Common myeloid progenitor, CD34-positive (primary cell): ENCODE results near the gene RAP1GAP2.

Experiments
- CTCF ChIA-PET: fragments of 350-600 bp; sonication (Branson Sonifier 250); formaldehyde crosslinking; loops from one replicate; lab custom pipeline; 2021; ENCODE audit warnings: antibody characterized with exemption; lab: Charles Lee
- POLR2A ChIA-PET: fragments of 350-600 bp; sonication (Branson Sonifier 250); formaldehyde crosslinking; loops from one replicate; lab custom pipeline; 2021; ENCODE audit warnings: antibody characterized with exemption; lab: Charles Lee
- DNase-seq, 3 donors: peaks; one replicate each; pipeline versions ENCODE4 v3.0.0 to v3.0.0-alpha.2; 2013
- H3K27ac ChIP-seq, 2 experiments: 1 replicate in 1 of 2; 2 replicates in 1 of 2; pipeline ENCODE4 v1.7.0; 2013; ENCODE audit warnings: inconsistent platforms in 2 of 2, low read length in 2 of 2, mild to moderate bottlenecking in 2 of 2, low read depth in 1 of 2, moderate library complexity in 1 of 2; ENCODE audit not compliant: severe bottlenecking in 2 of 2, insufficient read depth in 1 of 2, poor library complexity in 1 of 2
- H3K27me3 ChIP-seq, 5 experiments: replicated peaks in 2 of 5; 1 replicate in 3 of 5; 2 replicates in 2 of 5; pipeline versions ENCODE4 v1.6.1 to v1.7.0; 2013; ENCODE audit warnings: low read length in 4 of 5, mild to moderate bottlenecking in 2 of 5, moderate library complexity in 2 of 5, inconsistent platforms in 1 of 5; ENCODE audit not compliant: insufficient read depth in 5 of 5, control insufficient read depth in 4 of 5
- H3K36me3 ChIP-seq, 4 experiments: 1 replicate in 2 of 4; 2 replicates in 2 of 4; pipeline versions ENCODE4 v1.6.1 to v1.7.0; 2013; ENCODE audit warnings: low read length in 3 of 4, control low read depth in 1 of 4, mild to moderate bottlenecking in 1 of 4; ENCODE audit not compliant: control insufficient read depth in 4 of 4, insufficient read depth in 4 of 4
- H3K4me1 ChIP-seq, 4 experiments: 1 replicate in 3 of 4; 2 replicates in 1 of 4; pipeline versions ENCODE4 v1.6.1 to v1.7.1; 2013; ENCODE audit warnings: low read length in 3 of 4, mild to moderate bottlenecking in 3 of 4, control low read depth in 1 of 4, inconsistent platforms in 1 of 4, moderate library complexity in 1 of 4; ENCODE audit not compliant: control insufficient read depth in 4 of 4, insufficient read depth in 4 of 4; ENCODE audit errors: control extremely low read depth in 1 of 4
- H3K4me3 ChIP-seq, 7 experiments: 1 replicate in 4 of 7; 2 replicates in 3 of 7; pipeline versions ENCODE4 v1.5.1 to v1.7.0; 2013; ENCODE audit warnings: mild to moderate bottlenecking in 7 of 7, low read length in 6 of 7, moderate library complexity in 6 of 7, inconsistent platforms in 2 of 7, low read depth in 2 of 7, control low read depth in 1 of 7; ENCODE audit not compliant: insufficient read depth in 4 of 7, control insufficient read depth in 1 of 7; ENCODE audit errors: extremely low read depth in 1 of 7
- H3K9me3 ChIP-seq, 5 experiments: 1 replicate in 4 of 5; 2 replicates in 1 of 5; pipeline versions ENCODE4 v1.6.1 to v1.7.1; 2013; ENCODE audit warnings: low read length in 4 of 5, mild to moderate bottlenecking in 2 of 5, inconsistent platforms in 1 of 5, low read depth in 1 of 5, moderate library complexity in 1 of 5; ENCODE audit not compliant: control insufficient read depth in 4 of 5, insufficient read depth in 2 of 5; ENCODE audit errors: control extremely low read depth in 1 of 5
- WGBS: methylation state at CpG from one replicate; pipeline ENCODE4 v1.1.5; 2013; ENCODE audit not compliant: insufficient coverage; 5-methylcytosine and 5-hydroxymethylcytosine counted together

Gene RAP1GAP2

DNA sequence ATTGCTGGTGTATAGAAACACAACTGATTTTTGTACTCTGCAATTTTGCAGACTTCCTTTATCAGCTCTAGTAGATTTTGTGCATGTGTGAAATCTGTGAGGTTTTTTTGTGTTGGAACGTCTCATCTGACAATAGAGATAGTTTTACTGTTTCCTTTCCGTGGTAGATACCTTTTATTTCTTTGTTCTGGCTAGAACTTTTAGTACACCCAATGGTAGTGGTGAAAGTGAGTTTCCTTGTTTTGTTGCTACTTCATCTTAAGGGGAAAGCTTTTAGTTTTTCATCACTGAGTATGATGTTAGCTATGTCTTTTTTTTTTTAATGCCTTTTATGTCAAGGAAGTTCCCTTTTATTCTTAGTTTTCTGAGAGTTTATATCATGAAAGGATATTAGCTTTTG, 149.1 kb downstream of the RAP1GAP2 start:
- H3K4me3 ChIP-seq: no peak overlapping the region
- no peak overlapping the region for H3K27ac ChIP-seq
- peaks cover 0 to 4% (median 0%) of the 10 kb centered on the region in 4 experiments for H3K36me3 ChIP-seq
- no peak for DNase-seq
- peaks cover 0 to 10% (median 3%) of the 10 kb centered on the region in 4 experiments for H3K4me1 ChIP-seq
- no peaks in the 10 kb centered on the region for H3K27me3 ChIP-seq
- ChIA-PET POLR2A (interaction anchor here (0.6 kb wide), 1 partner anchor 157 kb away, joined by 3 read pairs; no protein-coding TSS in a partner anchor), CTCF (interaction anchor here (0.8 to 1.2 kb wide), 2 partner anchors 10 to 12 kb away, joined by 3 read pairs; no protein-coding TSS in a partner anchor)
- H3K9me3 ChIP-seq: no peaks in the 10 kb centered on the region
- no CpG with 5 or more reads among the region's 2 CpGs for WGBS

DNA sequence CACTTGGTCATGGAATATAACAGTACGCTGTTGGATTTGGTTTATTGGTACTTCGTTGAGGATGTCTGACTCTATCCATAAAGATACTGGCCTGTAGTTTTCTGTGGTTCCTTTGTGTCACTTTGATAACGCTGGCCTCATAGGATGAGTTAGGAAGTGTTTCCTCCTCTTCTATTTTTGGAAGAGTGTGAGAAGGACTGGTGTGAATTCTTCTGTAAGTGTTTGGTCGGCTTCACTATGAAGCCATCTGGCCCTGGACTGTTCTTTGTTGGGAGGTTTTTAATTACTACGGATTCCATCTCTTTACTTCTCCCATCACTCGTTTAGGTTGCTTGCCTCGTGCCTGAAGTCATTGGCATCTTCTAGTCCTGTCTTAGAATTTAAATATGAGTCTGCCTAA, 149.9 kb downstream of the RAP1GAP2 start:
- DNase-seq: no peak
- Histone ChIP-seq H3K36me3 (peaks cover 0 to 4% (median 1%) of the 10 kb centered on the region in 4 experiments), H3K27me3 (no peaks in the 10 kb centered on the region), H3K4me3 (no peak overlapping the region), H3K4me1 (peaks cover 0 to 10% (median 3%) of the 10 kb centered on the region in 4 experiments), H3K27ac (no peak overlapping the region), H3K9me3 (no peaks in the 10 kb centered on the region)
- WGBS: 100% methylated on average over 3 of the region's 7 CpGs
- ChIA-PET CTCF (interaction anchor here (0.6 kb wide), 1 partner anchor 55 kb away, joined by 3 read pairs; no protein-coding TSS in a partner anchor), POLR2A (no interaction called here)

DNA sequence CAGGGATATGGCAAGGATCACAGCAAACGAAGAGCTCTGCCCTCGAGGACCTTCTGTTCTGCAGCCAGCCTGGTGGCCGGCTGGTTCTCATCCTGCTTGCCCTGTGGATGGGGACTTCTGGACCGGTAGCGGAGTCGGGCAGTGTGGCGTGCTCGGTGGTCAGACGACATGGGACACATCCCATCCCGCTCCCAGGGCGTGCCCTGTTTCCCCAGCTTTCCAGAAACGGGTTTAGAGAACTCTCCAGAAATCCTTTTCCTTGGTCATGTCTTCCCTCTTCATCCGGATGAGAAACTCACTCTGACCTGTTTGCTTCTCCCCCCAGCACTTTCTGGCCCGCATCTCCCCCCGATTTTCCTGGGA, 151.3 kb downstream of the RAP1GAP2 start:
- H3K27me3 ChIP-seq: no peaks in the 10 kb centered on the region
- CTCF ChIA-PET: interaction anchor here (1.2 kb wide), 1 partner anchor 10 kb away, joined by 4 read pairs; no protein-coding TSS in a partner anchor
- no peak overlapping the region for H3K27ac ChIP-seq
- peaks cover 0 to 10% (median 3%) of the 10 kb centered on the region in 4 experiments for H3K4me1 ChIP-seq
- H3K9me3 ChIP-seq: no peaks in the 10 kb centered on the region
- WGBS: 98% methylated on average over 14 of the region's 15 CpGs
- POLR2A ChIA-PET: no interaction called here
- H3K4me3 ChIP-seq: no peak overlapping the region
- peaks cover 0 to 4% (median 1%) of the 10 kb centered on the region in 4 experiments for H3K36me3 ChIP-seq
- DNase-seq: no peak

DNA sequence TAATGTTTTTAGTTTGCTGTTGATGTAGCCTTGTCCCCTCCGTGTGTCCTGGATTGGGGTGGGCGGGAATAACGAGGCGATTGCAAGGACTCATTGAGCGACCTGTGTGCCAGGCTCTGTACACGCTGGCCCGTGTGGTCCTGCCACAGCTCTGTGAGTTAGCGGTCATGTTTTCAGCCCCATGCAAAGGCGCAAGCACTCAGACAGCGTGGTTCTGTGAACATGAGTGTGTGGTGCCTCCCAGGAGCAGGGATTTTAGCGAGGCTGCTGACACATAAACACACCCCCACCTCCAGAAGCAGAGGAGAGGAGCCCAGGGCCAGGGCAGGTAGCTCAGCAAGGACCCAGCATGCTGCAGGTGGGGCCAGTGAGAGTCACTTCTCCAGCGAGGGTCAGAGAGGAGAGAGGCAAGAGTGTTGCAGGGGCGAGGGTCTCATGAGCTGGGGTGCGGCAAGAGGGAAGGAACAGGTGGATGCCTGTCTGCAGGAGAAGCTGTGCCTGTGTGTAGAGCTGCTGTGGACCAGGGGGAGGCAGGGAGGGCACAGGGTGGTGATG, 151.8 kb downstream of the RAP1GAP2 start:
- no peak for DNase-seq
- H3K36me3 ChIP-seq: peaks cover 0 to 4% (median 1%) of the 10 kb centered on the region in 4 experiments
- H3K9me3 ChIP-seq: no peaks in the 10 kb centered on the region
- no peaks in the 10 kb centered on the region for H3K27me3 ChIP-seq
- ChIA-PET CTCF (interaction anchor here (1.2 kb wide), 1 partner anchor 10 kb away, joined by 4 read pairs; no protein-coding TSS in a partner anchor), POLR2A (no interaction called here)
- no peak overlapping the region for H3K27ac ChIP-seq
- WGBS: 97% methylated on average over 13 of the region's 14 CpGs
- peaks cover 0 to 10% (median 3%) of the 10 kb centered on the region in 4 experiments for H3K4me1 ChIP-seq
- no peak overlapping the region for H3K4me3 ChIP-seq

DNA sequence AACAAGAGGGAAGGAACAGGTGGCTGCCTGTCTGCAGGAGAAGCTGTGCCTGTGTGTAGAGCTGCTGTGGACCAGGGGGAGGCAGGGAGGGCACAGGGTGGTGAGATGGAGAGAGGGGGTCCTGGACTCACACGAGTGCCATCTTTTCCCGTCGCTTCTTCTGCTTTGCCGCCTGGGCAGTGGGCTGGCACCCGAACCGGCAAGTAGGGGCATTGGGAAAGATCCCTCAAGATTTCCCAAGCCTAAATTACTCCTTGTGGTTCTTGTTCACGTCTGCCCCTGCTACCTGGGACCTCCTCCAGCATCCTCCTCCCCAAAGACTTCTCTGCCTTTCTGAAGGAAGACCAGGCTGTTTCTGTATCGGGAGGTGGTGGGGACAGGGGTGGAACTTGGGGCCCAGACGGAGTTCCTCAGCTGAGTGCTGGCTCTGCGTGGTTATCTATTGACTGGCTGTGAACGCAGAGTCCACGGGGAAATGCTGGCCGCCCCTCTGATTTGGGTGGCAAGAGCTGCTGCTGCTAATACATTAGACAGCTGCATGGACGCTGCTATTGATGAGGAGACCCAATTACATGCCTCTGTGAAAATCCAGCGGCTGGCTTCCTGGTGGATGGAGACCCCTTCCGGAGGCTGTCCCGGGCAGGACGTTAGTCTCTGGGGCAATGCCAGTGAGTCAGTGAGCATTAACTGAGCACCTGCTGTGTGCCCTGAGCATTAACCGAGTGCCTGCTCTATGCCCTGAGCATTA, 152.7 kb downstream of the RAP1GAP2 start:
- H3K36me3 ChIP-seq: peaks cover 0 to 4% (median 1%) of the 10 kb centered on the region in 4 experiments
- H3K9me3 ChIP-seq: no peaks in the 10 kb centered on the region
- WGBS: 97% methylated on average over 15 of the region's 19 CpGs
- H3K4me1 ChIP-seq: peaks cover 0 to 7% (median 2%) of the 10 kb centered on the region in 4 experiments
- H3K27ac ChIP-seq: no peak overlapping the region
- POLR2A ChIA-PET: no interaction called here
- H3K27me3 ChIP-seq: no peaks in the 10 kb centered on the region
- DNase-seq: no peak
- no peak overlapping the region for H3K4me3 ChIP-seq
- CTCF ChIA-PET: interaction anchor here (1.2 kb wide), 1 partner anchor 11 kb away, joined by 4 read pairs; no protein-coding TSS in a partner anchor

DNA sequence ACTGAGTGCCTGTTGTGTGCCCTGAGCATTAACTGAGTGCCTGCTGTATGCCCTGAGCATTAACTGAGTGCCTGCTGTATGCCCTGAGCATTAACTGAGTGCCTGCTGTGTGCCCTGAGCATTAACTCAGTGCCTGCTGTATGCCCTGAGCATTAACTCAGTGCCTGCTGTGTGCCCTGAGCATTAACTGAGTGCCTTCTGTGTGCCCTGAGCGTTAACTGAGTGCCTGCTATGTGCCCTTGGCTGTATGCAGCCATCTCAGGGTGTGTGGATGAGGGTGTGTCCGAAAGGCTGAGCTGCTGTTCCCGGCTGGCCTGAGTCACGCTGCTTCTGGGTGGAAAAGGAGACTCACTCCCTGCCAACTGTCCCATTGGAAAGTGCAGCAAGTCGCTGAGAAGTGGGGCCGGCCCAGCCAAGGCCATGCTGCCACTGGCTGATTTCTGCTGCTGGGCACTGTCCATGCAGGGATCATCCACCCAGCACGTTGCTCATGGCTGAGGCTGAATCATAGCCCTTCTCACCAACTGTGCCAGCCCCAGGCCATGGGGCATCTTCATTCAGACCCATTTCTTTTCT, 153.3 kb downstream of the RAP1GAP2 start:
- ChIA-PET POLR2A (no interaction called here), CTCF (no interaction called here)
- Histone ChIP-seq H3K36me3 (peaks cover 0 to 4% (median 1%) of the 10 kb centered on the region in 4 experiments), H3K4me1 (peaks cover 0 to 2% (median 0%) of the 10 kb centered on the region in 4 experiments), H3K9me3 (no peaks in the 10 kb centered on the region), H3K27me3 (no peaks in the 10 kb centered on the region), H3K27ac (no peak overlapping the region), H3K4me3 (no peak overlapping the region)
- no peak for DNase-seq
- WGBS: 98% methylated on average over 6 of the region's 7 CpGs
